Testis (tissue), 3 donors: Measurements from ENCODE around the gene MEAF6. TPM values are rescaled to one million over a fixed set of nuclear protein-coding genes. Genes with fewer than 3 reads are reported as not detected.
"Not testable (repeated sequence)": the region's sequence is repeated elsewhere in the genome, so short reads cannot be mapped to it uniquely, and the experiment has no call there.

Experiments
- DNase-seq: peaks from one replicate; pipeline ENCODE4 v3.0.0-alpha.2; 2019
- H3K27ac ChIP-seq, 2 donors: fragments of 200-600 bp; sonication (generic); one replicate each; pipeline ENCODE4 v1.5.1; 2019
- H3K27me3 ChIP-seq: fragments of 200-600 bp; sonication (generic); one replicate; pipeline ENCODE4 v1.5.1; 2019
- H3K36me3 ChIP-seq: fragments of 200-600 bp; sonication (generic); one replicate; pipeline ENCODE4 v1.5.1; 2017; ENCODE audit warnings: low read depth; ENCODE audit errors: missing control alignments
- H3K4me1 ChIP-seq: fragments of 200-600 bp; sonication (generic); one replicate; pipeline ENCODE4 v1.5.1; 2019
- H3K4me3 ChIP-seq, 2 donors: fragments of 200-600 bp; sonication (generic); one replicate each; pipeline ENCODE4 v1.5.1; 2017 to 2019
- H3K9me3 ChIP-seq: fragments of 200-600 bp; sonication (generic); one replicate; pipeline ENCODE4 v1.5.1; 2017
- POLR2A ChIP-seq: fragments of 450-650 bp; IDR thresholded peaks from one replicate; pipeline ENCODE4 v1.6.1; 2017; ENCODE audit warnings: antibody characterized with exemption, mild to moderate bottlenecking, moderate library complexity
- WGBS, 2 donors: methylation state at CpG; one replicate each; pipeline ENCODE4 v1.1.5; 2018; 5-methylcytosine and 5-hydroxymethylcytosine counted together
- intact Hi-C: fragments of 100-400 bp; cut with DNase I; formaldehyde crosslinking; loops from one replicate; pipeline ENCODE4 v1.15.1; 2023; ENCODE audit warnings: low total_unique reads
- polyA plus RNA-seq: library from polyadenylated mRNA; stranded (reverse); fragments of 350-450 nt; fragmentation: Illumina TruSeq; extraction: RNeasy Lipid Tissue Mini Kit (QIAGEN cat#74804); gene quantifications from one replicate; pipeline ENCODE4 v1.2.3, GENCODE V29; 2014; ENCODE audit warnings: low read depth, low replicate concordance; ENCODE audit not compliant: insufficient read depth
- total RNA-seq, 2 donors: library from RNA; depleted of rRNA; stranded (reverse); fragments of >200 nt; gene quantifications; one replicate each; pipeline ENCODE4 v1.2.3, GENCODE V29; 2016
- TF ChIP-seq, protein P1 (sequence below), 3 experiments: fragments of 450-650 bp in 2 of 3; fragments of 200-600 bp in 1 of 3; sonication (generic) in 1 of 3; IDR thresholded peaks; one replicate each; pipeline ENCODE4 v1.5.1; 2016 to 2019; ENCODE audit warnings: antibody characterized with exemption in 3 of 3, mild to moderate bottlenecking in 2 of 3, moderate library complexity in 1 of 3

MEAF6 gene
- total and polyA plus RNA-seq, 3 donors from 2014 or later, result 132 to 140 (median 134) TPM

GRCh38 chr1:37545019-37545418 lies 30.5 kb upstream of the MEAF6 start:
- no peaks in the 10 kb centered on the region for H3K36me3 ChIP-seq
- intact Hi-C loops, result no loop called here
- no peak overlapping the region for H3K4me3 ChIP-seq
- no peaks in the 10 kb centered on the region for H3K9me3 ChIP-seq
- TF ChIP-seq, protein P1, sequence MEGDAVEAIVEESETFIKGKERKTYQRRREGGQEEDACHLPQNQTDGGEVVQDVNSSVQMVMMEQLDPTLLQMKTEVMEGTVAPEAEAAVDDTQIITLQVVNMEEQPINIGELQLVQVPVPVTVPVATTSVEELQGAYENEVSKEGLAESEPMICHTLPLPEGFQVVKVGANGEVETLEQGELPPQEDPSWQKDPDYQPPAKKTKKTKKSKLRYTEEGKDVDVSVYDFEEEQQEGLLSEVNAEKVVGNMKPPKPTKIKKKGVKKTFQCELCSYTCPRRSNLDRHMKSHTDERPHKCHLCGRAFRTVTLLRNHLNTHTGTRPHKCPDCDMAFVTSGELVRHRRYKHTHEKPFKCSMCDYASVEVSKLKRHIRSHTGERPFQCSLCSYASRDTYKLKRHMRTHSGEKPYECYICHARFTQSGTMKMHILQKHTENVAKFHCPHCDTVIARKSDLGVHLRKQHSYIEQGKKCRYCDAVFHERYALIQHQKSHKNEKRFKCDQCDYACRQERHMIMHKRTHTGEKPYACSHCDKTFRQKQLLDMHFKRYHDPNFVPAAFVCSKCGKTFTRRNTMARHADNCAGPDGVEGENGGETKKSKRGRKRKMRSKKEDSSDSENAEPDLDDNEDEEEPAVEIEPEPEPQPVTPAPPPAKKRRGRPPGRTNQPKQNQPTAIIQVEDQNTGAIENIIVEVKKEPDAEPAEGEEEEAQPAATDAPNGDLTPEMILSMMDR (IDR thresholded peaks at IDR 0.05), result no peak
- no peak for TF ChIP-seq POLR2A
- peak; percentile 2 for DNase-seq
- 75 to 94% methylated on average over 5 of the region's 5 CpGs for WGBS, 2 donors
- H3K27ac ChIP-seq, result no peak overlapping the region
- H3K4me1 ChIP-seq, result peaks cover 2% of the 10 kb centered on the region
- H3K27me3 ChIP-seq, result no peaks in the 10 kb centered on the region

DNA sequence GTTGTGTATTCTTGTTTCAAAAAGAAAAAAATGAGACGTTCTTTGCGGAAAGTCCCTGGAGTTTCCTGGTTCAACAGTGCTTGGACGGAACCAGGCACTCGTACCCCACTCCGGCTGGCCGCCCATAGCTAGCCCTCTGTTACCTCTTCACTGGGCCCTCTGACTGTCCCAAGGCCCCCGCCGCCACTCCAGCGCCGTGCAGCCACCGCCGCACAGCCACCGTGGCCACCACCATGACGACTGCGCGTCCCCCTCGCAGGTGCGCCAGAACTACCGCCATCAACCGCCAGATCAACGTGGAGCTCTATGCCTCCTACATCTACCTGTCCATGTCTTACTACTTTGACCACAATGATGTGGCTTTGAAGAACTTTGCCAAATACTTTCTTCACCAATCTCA lies 30.0 kb upstream of the MEAF6 start:
- intact Hi-C loops, result no loop called here
- Histone ChIP-seq H3K27me3 (no peaks in the 10 kb centered on the region), H3K9me3 (no peaks in the 10 kb centered on the region), H3K4me1 (peaks cover 2% of the 10 kb centered on the region), H3K4me3 (no peak overlapping the region), H3K27ac (no peak overlapping the region), H3K36me3 (no peaks in the 10 kb centered on the region)
- TF ChIP-seq, protein P1 (IDR thresholded peaks at IDR 0.05), result no peak
- no peak for TF ChIP-seq POLR2A
- 93 to 96% methylated on average over 18 to 21 of the region's 21 CpGs for WGBS, 2 donors
- peak; percentile 4 for DNase-seq

DNA sequence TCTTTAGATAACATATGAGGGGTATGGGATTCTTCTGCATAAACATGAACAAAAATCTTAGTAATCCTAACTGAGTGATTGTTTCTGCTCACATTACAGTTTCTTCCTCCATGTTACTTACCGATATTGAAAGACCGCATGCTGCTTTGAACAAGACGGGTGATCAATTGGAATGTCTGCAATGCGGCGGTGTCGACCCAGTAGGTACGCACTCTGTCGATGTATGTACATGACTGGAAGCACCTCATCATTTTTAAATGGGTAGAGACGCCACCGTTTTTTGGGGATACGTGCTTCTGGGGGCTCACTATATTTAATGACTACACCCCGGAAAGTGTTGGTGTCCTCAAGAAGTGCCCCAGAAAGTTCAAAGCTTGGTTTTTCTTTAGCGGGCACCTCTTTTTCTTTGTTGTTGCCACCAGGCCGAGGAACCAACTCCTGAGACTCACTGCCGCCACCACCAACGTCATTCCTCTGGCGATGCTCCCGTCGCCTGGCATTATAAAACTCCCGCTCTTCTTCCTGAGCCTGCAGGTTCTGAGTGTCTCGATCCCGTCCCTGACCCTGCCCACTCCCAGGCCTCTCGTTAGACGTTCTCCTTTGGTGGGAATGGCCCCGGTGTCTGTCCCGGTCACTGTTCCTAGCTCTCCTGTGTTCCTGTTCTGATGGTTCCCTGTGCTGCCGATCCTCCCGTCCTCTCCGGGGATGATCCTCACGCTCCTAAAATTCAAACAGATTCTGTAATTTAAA lies 25.6 kb upstream of the MEAF6 start:
- TF ChIP-seq, protein P1 (IDR thresholded peaks at IDR 0.05), result no peak
- TF ChIP-seq POLR2A, result no peak
- H3K27me3 ChIP-seq, result no peaks in the 10 kb centered on the region
- peaks cover 2% of the 10 kb centered on the region for H3K4me1 ChIP-seq
- no peak for DNase-seq
- H3K36me3 ChIP-seq, result no peaks in the 10 kb centered on the region
- WGBS, 2 donors, result 94 to 95% methylated on average over 30 of the region's 30 CpGs
- no peaks in the 10 kb centered on the region for H3K9me3 ChIP-seq
- no peak overlapping the region for H3K27ac ChIP-seq
- intact Hi-C loops, result no loop called here
- no peak overlapping the region for H3K4me3 ChIP-seq

- intact Hi-C loops, DNase-seq, H3K36me3 ChIP-seq: not testable (repeated sequence)
These were observed 24.6 kb upstream of the MEAF6 start for GRCh38 chr1:37539154-37539553.

DNA sequence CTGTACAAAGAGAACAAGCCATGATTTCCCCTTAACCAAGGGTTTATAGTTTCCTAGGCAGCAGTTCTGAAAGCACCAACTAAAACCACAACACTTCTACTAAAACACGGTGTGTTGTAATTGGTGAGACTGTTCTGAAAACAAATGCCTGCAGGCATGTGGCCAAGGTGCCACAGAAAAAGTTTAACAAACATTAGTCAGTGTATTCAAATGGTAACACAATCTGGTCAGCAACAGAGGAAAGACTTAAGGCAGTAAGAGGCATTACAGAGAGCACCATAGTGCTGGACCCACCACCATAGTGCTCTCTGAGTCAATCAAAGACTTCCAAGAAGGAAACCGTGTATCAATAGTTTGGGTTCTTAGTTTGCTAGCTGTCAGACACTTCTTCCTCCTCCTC lies 22.8 kb upstream of the MEAF6 start:
- TF ChIP-seq, protein P1 (IDR thresholded peaks at IDR 0.05), result no peak
- no peak for TF ChIP-seq POLR2A
- Histone ChIP-seq H3K4me1 (no peaks in the 10 kb centered on the region), H3K9me3 (no peaks in the 10 kb centered on the region), H3K27ac (no peak overlapping the region), H3K36me3 (no peaks in the 10 kb centered on the region), H3K27me3 (no peaks in the 10 kb centered on the region), H3K4me3 (no peak overlapping the region)
- WGBS, 2 donors, result 80 to 83% methylated on average over 2 of the region's 2 CpGs
- intact Hi-C loops, result no loop called here
- no peak for DNase-seq

More at GRCh38 chr1:37539154-37539553, 24.6 kb upstream of the MEAF6 start:
- 91 to 94% methylated on average over 10 of the region's 10 CpGs for WGBS, 2 donors
- H3K27ac ChIP-seq, H3K4me3 ChIP-seq, H3K27me3 ChIP-seq, H3K4me1 ChIP-seq, H3K9me3 ChIP-seq: not testable (repeated sequence)
